ENCODE measurements around the gene GMEB2. TPM values are rescaled to one million over a fixed set of nuclear protein-coding genes. Genes with fewer than 3 reads are reported as not detected.
"Not testable (repeated sequence)": the region's sequence is repeated elsewhere in the genome, so short reads cannot be mapped to it uniquely, and the experiment has no call there.

Gene GMEB2
- total RNA-seq, 3 donors from 2014 or later, result 6.6 to 11.0 (median 10.2) TPM

GRCh38 chr20:63606686-63607085 lies 20.2 kb downstream of the GMEB2 start:
- Histone ChIP-seq H3K27me3 (no peaks in the 10 kb centered on the region), H3K4me3 (no peak overlapping the region), H3K27ac (no peak overlapping the region), H3K36me3 (no peaks in the 10 kb centered on the region), H3K4me1 (no peaks in the 10 kb centered on the region), H3K9me3 (no peaks in the 10 kb centered on the region)
- TF ChIP-seq POLR2AphosphoS5 (IDR thresholded peaks at IDR 0.05), result no peak
- no peak for TF ChIP-seq POLR2A (IDR thresholded peaks at IDR 0.05)
- TF ChIP-seq CTCF (IDR thresholded peaks at IDR 0.05), result no peak
- intact Hi-C loops (cut with DNase I; ENCODE audit: low total_unique reads), result no loop called here
- no peak for DNase-seq (ENCODE audit: low spot score in 2 of 2)

DNA sequence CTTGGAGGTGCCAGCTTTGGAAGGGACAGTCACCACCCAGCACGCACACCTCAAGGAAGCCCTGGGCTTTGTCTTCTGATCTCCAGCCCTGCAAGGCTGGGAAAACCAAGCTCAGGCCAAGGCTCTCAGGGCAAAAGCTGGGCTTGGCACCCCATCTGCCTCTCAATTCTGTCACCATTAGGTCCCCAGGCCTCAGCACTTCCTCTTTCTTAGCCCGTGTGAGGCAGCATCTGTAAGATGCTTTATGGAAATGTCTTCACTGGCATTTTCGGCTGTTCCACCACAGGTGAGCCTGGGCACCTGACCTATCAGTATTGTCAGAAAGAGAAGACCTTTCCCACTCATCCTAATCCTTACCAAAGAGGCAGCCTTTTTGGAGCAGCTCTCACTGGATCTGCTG lies 24.6 kb downstream of the GMEB2 start:
- Histone ChIP-seq H3K36me3 (no peaks in the 10 kb centered on the region), H3K27ac (no peak overlapping the region), H3K4me1 (no peaks in the 10 kb centered on the region), H3K9me3 (no peaks in the 10 kb centered on the region), H3K27me3 (no peaks in the 10 kb centered on the region), H3K4me3 (no peak overlapping the region)
- no peak for TF ChIP-seq POLR2AphosphoS5 (IDR thresholded peaks at IDR 0.05)
- TF ChIP-seq CTCF (IDR thresholded peaks at IDR 0.05), result no peak
- no peak for TF ChIP-seq POLR2A (IDR thresholded peaks at IDR 0.05)
- intact Hi-C loops (cut with DNase I; ENCODE audit: low total_unique reads), result no loop called here
- no peak for DNase-seq (ENCODE audit: low spot score in 2 of 2)

GRCh38 chr20:63601679-63602078 lies 25.2 kb downstream of the GMEB2 start:
- intact Hi-C loops (cut with DNase I; ENCODE audit: low total_unique reads); H3K36me3 ChIP-seq; H3K4me3 ChIP-seq; DNase-seq (ENCODE audit: low spot score in 2 of 2); H3K27ac ChIP-seq; H3K27me3 ChIP-seq; H3K4me1 ChIP-seq; H3K9me3 ChIP-seq: not testable (repeated sequence)

- TF ChIP-seq POLR2AphosphoS5 (IDR thresholded peaks at IDR 0.05) (no peak), POLR2A (IDR thresholded peaks at IDR 0.05) (no peak), CTCF (IDR thresholded peaks at IDR 0.05) (no peak)
- no peaks in the 10 kb centered on the region for H3K36me3 ChIP-seq
- H3K27ac ChIP-seq, result no peak overlapping the region
- no peaks in the 10 kb centered on the region for H3K4me1 ChIP-seq
- H3K27me3 ChIP-seq, result no peaks in the 10 kb centered on the region
- intact Hi-C loops (cut with DNase I; ENCODE audit: low total_unique reads), result no loop called here
- H3K9me3 ChIP-seq, result no peaks in the 10 kb centered on the region
- H3K4me3 ChIP-seq, result no peak overlapping the region
- DNase-seq (ENCODE audit: low spot score in 2 of 2), result no peak
These were observed 27.4 kb downstream of the GMEB2 start for GRCh38 chr20:63599396-63600050.

DNA sequence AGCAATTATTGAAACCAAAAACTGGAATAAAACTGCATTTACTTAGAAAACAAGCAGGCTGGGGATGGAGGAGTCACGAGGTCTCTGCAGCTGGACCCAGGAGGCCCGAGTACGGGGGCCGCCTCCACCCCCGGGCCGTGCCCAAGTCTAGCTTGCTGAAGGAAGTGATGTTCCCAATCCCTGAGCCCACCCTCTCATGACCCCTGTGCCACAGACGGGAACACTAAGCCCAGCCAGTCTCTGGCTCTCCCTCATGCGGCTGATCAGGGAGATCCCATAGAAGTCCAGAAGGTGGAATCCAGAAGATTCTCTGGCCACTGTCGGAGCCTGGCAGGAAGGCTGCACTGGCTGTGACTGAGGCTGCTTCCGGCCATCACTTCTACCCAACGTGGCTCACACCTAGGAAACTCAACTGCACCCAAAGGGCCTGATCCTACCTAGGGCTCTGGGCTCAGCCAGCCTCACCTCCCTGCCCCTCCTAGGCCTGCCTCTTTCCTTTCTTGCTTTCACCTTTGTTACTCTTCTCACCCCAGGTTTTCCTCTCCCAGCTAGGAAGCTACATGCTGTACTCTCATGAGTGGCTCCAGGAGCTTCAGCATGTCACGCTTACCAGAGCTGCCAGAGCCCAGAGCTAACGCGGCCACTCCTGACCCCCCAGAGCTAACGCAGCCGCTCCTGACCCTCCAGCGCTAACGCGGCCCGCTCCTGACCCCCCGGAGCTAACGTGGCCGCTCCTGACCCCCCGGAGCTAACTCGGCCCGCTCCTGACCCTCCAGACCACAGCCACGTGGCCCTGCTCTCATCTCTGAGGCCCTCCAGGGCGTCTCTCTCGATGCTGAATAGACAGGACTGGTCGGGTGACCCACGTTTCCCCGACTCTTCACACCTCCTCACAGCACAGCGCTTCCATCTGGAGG lies 28.2 kb downstream of the GMEB2 start:
- Histone ChIP-seq H3K36me3 (no peaks in the 10 kb centered on the region), H3K9me3 (no peaks in the 10 kb centered on the region), H3K4me1 (no peaks in the 10 kb centered on the region), H3K27me3 (no peaks in the 10 kb centered on the region), H3K4me3 (no peak overlapping the region), H3K27ac (no peak overlapping the region)
- TF ChIP-seq CTCF (IDR thresholded peaks at IDR 0.05), result no peak
- TF ChIP-seq POLR2A (IDR thresholded peaks at IDR 0.05), result no peak
- no peak for TF ChIP-seq POLR2AphosphoS5 (IDR thresholded peaks at IDR 0.05)
- intact Hi-C loops (cut with DNase I; ENCODE audit: low total_unique reads), result no loop called here
- no peak for DNase-seq (ENCODE audit: low spot score in 2 of 2)
